Activated T-cell treated with anti-CD3 and anti-CD28 coated beads for 48 hours (primary cell): ENCODE measurements around the gene SLC9A8.

Source experiments
- DNase-seq: peaks from one replicate; pipeline ENCODE4 v3.0.0-alpha.2; 2020; ENCODE audit warnings: low read depth

Gene SLC9A8

DNA sequence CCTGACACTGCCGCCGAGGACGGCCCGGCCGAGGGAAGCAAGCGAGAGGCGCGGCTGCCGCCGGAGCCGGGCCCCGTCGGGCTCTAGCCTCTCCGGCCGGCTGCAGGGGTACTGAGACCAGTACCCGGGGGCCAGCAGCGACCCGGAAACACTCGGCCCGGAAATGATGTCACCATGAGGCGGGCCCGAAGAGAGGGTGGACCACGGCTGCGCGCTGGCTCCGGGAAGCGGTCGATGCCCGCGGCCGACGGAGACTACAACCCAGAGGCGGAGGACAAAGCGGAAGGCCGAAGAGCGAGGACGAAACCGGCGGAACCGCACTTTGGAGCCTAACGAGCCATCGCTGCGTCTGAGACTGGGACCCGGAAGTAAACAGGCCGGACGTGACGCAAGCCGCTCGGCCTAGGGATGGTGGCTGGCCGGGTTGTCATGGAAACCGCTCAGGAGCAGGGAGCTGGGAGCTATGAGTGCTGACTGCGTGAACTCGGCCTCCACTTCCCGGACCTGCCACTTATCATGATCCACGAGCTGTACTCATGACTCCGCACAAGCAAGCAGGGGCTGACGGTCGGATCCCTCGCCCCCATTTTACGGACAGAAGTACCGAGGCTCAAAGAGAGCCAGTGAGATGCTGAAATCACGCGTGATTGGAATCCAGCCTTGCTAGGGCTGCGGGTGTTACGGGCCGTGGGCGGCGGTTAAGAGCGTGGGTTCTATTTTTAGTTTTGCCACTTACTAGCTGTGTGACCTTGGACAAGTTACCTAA is 102.9 kb downstream of the SLC9A8 start, which contains the start of gene SPATA2:
Gene SPATA2 (minus strand): TSS at position 150 of the 766 bp plus-strand sequence. CDS start 7,039 bp downstream, outside the sequence.
- DNase-seq = peak; percentile 90

DNA sequence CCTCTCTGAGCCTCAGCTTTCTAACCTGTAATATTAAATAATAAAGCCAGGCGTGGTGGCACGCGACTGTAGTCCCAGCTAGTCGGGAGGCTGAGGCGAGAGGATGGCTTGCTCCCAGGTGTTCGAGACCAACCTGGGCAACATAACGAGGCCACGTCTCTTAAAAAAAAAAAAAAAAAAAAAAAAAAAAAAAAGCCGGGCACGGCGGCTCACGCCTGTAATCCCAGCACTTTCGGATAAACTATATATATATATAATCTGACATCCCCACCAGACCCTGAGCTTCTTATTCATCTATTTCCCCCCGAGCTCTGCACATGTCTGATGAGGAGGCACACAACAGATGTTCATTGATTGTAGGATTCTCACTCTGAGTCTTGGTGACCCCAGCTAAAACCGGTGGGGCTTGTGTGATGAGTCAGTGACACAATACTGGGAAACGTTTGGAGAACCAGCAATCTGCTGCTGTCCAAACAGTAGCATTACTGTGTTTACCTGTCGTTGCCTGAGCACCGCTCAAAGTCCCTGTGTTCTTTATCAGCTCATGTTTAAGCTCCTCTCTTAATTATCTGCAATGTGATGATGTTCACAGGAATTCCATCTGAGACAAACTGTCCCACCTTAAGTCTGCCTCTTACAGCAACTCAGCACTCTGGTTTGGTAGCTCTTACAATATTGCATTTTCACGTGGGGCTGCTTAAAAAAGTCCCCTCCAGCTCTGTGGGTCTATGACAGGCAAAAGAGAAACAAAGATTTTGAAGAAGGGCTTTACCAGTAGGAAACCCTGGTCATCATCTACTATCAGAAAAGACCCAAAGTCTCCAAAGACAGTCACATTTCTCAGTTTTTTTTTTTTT is 103.7 kb downstream of the SLC9A8 start:
- DNase-seq = no peak

DNA sequence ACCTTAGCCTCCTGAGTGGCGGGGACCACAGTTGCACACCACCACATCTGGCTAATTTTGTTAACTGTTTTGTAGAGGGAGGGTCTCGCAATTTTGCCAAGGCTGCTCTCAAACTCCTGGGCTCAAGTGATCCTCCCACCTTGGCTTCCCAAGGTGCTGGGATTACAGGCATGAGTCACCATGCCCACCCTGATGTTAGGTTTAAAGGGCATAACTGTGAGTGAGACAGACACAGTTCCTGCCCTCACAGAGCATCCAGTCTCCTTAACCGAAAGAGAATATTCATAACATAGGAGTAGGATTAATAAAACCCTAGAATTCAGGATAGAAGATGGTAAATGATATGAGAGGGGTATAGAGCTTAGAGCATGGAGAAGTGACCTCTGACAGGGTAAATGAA is 105.8 kb downstream of the SLC9A8 start:
- DNase-seq = no peak

DNA sequence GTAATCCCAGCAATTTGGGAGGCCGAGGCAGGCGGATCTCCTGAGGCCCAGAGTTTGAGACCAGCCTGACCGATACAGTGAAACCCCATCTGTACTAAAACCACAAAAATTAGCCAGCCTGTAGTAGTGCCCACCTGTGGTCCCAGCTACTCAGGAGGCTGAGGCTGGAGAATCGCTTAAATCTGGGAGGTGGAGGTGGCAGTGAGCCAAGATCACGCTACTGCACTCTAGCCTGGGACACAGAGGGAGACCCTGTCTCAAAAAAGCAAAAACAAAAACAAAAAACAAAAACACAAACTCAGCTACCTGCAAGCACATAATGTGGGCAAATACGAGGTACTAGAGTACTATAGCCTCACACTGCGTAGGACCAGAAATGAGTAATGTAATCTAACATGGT is 106.4 kb downstream of the SLC9A8 start:
- no peak for DNase-seq

DNA sequence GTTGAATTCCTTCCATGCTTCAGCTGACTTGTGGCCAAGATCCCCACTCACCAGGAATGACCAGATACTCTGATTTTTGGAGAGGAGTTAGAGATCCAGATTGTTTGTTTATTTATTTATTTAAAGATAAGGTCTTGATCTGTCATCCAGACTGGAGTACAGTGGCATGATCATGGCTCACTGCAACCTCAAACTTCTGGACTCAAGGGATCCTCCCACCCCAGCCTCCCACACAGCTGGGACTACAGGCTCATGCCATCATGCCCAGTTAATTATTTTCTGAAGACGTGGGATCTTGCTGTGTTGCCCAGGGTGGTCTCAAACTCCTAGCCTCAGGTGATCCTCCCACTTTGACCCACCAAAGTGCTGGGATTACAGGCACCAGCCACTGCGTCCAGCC is 106.8 kb downstream of the SLC9A8 start:
- DNase-seq = no peak

DNA sequence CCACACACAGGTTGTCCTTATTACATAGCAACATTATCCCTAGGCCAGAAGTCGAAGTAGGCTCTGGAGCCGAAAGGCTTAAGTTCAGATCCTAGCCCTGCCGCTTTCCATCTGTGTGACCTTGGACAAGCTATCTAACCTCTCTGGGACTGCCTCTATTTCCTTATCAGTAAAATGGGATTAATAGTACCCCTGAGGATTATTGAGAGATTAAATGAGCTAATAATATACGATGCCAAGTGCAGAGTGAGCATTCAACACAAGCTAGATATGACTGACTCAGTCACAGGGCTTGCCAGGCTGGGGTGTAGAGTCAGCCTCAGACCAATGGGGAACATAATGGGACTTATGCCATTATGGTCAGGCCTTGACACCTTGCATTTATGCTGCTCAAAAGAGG is 111.6 kb downstream of the SLC9A8 start:
- DNase-seq = no peak

DNA sequence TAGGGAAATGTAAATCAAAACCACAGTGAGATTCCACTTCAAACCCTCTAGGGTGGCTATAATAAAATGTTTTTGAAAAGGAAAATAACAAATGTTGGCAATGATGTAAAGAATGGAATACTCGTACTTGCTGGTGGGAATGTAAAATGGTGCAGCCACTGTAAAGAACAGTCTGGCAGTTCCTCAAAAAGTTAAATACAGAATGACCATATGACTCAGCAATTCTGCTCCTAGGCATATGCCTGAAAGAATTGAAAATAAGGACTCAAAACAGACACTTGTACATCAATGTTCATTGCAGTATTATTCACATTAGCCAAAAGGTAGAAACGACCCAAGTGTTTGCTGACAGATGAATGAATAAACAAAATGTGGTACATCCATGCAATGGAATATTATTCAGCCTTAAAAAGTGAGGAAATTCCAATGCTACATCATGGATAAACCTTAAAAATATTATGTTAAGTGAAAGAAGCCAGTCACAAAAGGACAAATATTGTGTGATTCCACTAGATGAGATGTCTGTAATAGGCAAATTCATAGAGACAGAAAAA is 113.3 kb downstream of the SLC9A8 start:
- no peak for DNase-seq

DNA sequence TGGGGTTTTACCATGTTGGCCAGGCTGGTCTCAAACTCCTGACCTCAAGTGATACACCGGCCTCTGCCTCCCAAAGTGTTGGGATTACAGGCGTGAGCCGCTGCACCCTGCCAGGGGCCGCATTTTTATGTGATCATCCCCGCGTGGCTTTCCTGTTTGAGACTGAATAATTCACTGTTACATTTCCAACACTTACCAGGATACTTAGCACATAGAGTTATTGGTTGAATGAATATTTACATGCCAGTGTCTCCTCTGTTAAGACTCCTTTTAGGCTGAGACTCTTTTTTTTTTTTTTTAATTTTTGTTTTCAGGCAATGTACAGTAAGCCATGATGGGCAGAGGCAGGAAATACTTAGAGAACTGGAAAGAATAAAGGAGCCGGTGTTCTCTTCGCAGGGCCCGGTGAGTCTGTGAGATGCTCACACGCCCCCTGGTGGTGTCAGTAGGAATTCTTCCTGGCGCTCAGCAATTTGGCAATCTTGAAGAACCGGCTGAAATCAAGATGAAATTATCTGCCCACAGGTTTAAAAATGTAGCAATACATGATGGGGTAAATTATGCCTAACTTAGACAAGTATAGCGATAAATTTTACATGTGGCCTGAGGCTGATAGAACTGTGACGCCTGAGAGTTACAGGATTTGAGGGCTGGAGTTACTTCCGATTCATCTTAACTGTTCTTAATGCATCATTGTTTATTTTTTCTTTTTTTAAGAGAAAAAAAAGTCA is 115.9 kb downstream of the SLC9A8 start:
- peak; percentile 65 for DNase-seq

DNA sequence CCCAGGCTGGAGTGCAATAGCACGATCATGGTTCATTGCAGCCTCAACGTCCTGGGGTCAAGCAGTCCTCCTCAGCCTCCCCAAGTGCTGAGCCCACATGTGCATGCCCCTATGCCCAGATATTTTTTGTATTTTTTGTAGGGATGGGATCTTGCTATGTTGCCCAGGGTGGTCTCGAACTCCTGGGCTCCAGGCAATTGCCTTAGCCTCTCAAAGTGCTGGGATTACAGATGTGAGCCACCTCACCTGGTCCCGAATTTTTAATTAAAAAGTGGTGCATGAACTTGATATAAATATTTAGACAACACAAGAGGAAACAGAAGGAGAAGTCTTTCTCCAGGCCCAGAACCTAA is 116.5 kb downstream of the SLC9A8 start:
- DNase-seq = no peak

DNA sequence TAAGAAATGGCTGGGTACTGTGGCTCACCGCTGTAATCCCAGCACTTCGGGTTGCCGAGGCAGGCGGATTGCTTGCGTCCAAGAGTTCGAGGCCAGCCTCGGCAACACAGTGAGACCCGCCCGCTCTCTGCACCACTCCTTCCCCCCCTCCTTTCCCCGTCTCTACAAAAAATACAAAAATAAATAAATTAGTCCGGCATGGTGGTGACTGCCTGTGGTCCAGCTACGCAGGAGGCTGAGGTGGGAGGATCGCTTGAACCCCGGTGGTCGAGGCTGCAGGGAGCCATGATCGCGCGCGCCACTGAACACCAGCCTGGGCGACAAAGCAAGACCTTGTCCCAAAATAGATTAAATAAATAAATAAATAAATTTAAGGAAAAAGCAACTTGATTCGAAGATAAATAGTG is 123.1 kb downstream of the SLC9A8 start:
- no peak for DNase-seq

DNA sequence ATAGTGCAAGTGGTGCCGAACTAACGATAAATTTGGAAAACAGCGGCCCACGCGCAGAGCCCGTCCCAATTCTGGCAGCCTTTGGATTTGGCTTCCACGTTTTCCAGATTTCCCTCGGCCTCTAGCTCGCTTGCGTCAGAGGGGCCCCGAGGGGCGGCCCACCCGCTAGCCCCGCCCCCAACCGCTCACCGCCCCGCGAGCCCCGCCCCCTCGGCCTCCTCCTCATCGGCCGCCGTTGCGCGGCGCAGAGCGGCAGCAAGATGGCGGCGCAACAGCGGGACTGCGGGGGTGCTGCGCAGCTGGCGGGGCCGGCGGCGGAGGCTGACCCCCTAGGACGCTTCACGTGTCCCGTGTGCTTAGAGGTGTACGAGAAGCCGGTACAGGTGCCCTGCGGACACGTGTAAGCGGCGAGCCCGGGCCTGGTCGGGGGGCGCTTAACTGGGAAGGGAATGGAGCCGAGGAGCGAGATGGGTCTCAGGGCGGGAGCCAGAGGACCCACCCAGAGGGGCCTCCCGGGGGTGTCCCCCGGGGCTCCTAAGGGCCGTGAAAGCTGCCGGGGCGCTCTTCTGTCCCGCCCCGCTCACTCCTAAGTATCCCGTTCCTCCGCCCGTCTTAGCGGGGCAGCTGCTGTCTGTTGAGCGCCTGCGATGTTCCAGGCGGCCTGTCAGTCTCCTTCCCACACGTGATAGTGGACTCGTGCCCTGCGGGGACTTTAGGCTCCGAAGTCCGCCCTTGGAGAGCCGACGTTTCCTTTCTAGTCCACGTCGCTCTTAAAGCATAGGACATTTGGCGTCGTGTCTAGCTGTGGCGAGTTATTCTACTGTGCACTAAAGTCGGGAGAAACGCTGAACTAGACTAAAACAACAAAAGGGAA is 123.8 kb downstream of the SLC9A8 start, which contains the start of gene RNF114:
Gene RNF114 (plus strand): TSS at position 245 of the 874 bp plus-strand sequence. CDS start 16 bp downstream, at position 261.
- DNase-seq = peak; percentile 92

DNA sequence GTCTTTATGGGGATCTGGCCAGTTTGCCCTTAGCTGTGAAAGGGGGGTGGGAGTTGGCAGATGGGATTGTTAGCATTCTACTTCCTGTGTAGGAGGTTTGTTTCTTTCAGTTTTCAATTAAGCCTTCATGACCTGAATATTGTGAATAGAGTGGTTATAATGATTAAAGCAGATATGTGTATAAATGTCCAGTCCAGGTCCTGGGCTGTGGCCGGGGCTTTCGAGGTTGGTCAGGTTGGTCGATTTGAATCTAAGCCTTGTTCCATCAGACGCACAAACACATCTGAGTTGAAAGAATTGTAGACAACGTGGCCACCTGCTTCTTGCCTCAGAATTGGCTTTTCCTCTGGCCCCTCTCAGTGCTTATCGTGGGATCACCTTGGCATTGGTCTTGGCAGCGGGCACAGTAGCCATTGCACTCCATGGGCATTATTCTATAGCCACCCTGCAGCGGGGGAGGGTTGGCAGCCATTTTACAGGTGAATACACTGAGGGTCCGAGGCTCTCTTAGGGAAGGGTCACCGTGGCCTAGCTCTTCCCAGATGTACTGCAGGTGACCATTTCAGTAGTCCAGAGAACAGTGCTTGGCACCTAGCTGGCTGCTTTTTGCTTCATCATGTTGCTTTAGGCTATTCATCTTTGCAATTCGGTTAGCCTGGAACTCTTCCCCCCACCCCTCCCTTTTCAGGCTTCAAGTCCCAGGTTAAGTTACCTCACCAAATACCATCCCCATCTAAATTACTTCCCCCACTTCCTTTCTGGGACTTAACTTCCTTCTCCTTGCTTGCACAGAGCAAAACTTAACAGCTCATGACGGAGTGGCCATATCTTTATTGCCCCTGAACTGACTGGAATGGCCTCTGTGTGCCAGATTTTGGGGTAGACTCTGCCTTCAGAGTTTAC is 124.7 kb downstream of the SLC9A8 start:
- DNase-seq = no peak

DNA sequence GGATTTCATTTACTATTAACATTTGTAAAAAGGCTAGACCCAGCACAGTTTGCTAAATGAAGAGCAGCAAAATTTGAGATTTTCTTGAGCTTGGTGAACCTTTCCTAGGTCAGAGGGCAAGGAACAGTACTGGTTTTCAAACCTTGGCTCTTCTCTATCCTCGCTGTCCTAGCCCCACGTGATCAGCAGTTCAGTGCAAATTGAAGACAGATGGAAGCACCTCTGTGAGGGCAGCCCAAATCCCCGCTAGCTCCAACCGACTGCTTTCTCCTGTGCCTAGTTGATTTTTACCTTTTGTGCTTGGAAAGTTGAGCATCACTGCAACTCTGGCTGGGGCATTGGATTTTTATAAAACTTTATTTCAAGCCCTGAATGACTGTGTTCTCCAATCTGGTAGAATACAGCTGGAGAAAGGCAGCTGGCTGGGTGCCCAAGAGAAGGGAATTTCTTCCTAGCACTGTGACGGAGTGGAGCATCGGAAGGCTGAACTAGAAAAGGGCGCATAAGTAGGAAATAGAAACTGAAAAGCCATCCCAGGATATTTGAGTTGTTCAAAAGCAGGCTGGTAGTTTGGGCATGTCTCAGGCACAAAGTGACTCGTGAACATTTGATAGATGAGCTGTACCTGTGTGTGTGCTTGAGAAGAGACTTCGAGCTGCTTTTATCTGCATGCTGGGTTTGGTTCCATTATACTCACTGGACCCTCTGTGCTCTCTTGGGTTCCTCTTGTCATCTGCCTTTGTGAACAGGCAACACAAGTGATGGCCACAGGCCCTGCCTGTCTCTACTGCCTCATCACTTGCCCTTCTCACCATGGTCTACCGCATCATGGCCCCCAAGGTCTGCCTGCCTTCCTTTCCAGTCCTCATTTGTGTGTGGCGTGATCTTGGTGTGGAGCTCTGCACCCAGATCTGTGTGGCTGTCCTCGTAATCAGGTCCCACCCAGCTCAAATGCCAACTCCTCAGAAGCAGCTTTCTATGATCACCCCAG is 125.8 kb downstream of the SLC9A8 start:
- no peak for DNase-seq

DNA sequence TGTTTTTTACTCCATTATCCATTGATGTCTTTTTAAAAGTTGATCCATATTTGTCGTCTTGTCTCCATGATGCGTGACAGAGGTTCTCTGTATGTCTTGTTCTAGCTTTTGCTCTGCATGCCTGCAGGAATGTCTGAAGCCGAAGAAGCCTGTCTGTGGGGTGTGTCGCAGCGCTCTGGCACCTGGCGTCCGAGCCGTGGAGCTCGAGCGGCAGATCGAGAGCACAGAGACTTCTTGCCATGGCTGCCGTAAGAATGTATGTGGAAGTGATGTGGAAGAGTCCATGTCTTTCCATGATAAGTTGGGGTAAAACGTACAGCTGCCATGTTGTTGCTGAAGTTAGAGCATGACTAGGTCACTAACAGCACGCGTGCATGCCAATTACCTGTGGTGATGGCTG is 128.8 kb downstream of the SLC9A8 start:
- no peak for DNase-seq
